BJ (cell line): ENCODE measurements around the gene VOPP1. TPM values are rescaled to one million over a fixed set of nuclear protein-coding genes. Genes with fewer than 3 reads are reported as not detected.

Source experiments
- CTCF ChIA-PET: fragments of 350-600 bp; formaldehyde crosslinking; extraction: SDS; loops from one replicate; lab custom pipeline; 2021; ENCODE audit warnings: antibody characterized with exemption, inconsistent platforms; lab: Yijun Ruan, JAX
- POLR2A ChIA-PET: fragments of 300-600 bp; sonication (Branson Sonifier 250); formaldehyde crosslinking; extraction: SDS; loops from one replicate; lab custom pipeline; 2021; ENCODE audit warnings: antibody characterized with exemption; lab: Charles Lee
- DNase-seq: peaks from one replicate; pipeline ENCODE4 v3.0.0-alpha.2; 2011; ENCODE audit warnings: low read depth
- H3K27me3 ChIP-seq: 2 replicates; pipeline ENCODE4 v1.6.0; 2011; ENCODE audit warnings: low read length; ENCODE audit not compliant: control insufficient read depth, insufficient read depth
- H3K36me3 ChIP-seq: 2 replicates; pipeline ENCODE4 v1.5.1; 2011; ENCODE audit warnings: low read length; ENCODE audit not compliant: control insufficient read depth, insufficient read depth
- H3K4me3 ChIP-seq: 2 replicates; pipeline ENCODE4 v1.5.1; 2011; ENCODE audit warnings: low read depth, mild to moderate bottlenecking, control low read depth, low read length
- polyA plus RNA-seq: library from polyadenylated mRNA; depleted of rRNA; stranded (reverse); fragments of >200 nt; gene quantifications from 2 replicates; pipeline ENCODE4 v1.2.3, GENCODE V29; 2011
- TF ChIP-seq, protein P1 (sequence below): IDR thresholded peaks from 2 replicates; pipeline ENCODE4 v1.5.1; 2011; ENCODE audit warnings: low read depth, mild to moderate bottlenecking, control low read depth, inconsistent platforms, low read length, moderate library complexity; ENCODE audit not compliant: insufficient read depth

Gene VOPP1
- polyA plus RNA-seq, 1 experiment = 83.7 TPM

DNA sequence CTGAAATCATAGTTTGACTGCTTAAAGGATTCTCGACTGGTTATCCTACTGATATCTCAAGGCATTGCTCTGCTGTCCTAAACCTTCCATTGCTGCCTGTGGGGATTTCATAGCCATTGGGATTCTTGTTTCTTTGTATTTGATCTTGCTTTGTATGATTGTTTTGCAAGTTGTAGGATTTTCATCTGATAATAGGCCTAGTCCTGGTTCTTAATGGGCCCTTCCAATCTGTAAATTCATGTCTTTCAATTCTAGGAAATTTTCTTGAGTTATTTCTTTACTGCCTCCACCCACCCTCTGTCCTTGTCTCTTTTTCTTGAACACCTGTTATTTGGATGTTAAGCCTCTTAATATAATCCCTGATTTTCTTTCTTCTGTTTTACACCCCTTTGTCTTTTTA, 134.9 kb downstream of the VOPP1 start:
- no peaks in the 10 kb centered on the region for H3K27me3 ChIP-seq
- no peak for DNase-seq
- TF ChIP-seq, protein P1, sequence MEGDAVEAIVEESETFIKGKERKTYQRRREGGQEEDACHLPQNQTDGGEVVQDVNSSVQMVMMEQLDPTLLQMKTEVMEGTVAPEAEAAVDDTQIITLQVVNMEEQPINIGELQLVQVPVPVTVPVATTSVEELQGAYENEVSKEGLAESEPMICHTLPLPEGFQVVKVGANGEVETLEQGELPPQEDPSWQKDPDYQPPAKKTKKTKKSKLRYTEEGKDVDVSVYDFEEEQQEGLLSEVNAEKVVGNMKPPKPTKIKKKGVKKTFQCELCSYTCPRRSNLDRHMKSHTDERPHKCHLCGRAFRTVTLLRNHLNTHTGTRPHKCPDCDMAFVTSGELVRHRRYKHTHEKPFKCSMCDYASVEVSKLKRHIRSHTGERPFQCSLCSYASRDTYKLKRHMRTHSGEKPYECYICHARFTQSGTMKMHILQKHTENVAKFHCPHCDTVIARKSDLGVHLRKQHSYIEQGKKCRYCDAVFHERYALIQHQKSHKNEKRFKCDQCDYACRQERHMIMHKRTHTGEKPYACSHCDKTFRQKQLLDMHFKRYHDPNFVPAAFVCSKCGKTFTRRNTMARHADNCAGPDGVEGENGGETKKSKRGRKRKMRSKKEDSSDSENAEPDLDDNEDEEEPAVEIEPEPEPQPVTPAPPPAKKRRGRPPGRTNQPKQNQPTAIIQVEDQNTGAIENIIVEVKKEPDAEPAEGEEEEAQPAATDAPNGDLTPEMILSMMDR = no peak
- CTCF ChIA-PET = no interaction called here
- POLR2A ChIA-PET = no interaction called here
- no peak overlapping the region for H3K4me3 ChIP-seq
- no peaks in the 10 kb centered on the region for H3K36me3 ChIP-seq

DNA sequence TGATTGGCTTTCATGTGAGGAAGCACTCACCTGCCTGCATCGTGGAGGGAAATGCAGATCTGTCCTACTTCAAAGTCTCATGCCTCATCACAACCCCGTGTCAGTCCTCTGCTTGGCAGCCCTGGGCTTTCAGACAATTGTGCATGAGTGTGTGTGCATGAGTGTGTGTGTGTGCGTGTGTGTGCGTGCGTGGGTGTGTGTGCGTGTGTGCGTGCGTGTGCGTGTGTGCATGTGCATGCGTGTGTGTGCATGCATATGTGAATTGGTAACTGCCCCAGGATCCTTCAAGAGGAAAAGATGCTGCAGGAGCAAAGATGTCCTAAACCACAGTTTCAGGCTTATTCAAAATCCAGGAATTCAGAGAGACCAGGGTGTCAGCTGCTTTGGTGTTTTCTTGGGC, 135.8 kb downstream of the VOPP1 start:
- CTCF ChIA-PET = interaction anchor here (0.5 kb wide), 1 partner anchor 612 kb away, joined by 3 read pairs; no protein-coding TSS in a partner anchor
- no peak for DNase-seq
- H3K27me3 ChIP-seq = no peaks in the 10 kb centered on the region
- POLR2A ChIA-PET = no interaction called here
- H3K36me3 ChIP-seq = no peaks in the 10 kb centered on the region; the same call in 1 of the 2 replicates
- TF ChIP-seq, protein P1 = no peak
- no peak overlapping the region for H3K4me3 ChIP-seq

DNA sequence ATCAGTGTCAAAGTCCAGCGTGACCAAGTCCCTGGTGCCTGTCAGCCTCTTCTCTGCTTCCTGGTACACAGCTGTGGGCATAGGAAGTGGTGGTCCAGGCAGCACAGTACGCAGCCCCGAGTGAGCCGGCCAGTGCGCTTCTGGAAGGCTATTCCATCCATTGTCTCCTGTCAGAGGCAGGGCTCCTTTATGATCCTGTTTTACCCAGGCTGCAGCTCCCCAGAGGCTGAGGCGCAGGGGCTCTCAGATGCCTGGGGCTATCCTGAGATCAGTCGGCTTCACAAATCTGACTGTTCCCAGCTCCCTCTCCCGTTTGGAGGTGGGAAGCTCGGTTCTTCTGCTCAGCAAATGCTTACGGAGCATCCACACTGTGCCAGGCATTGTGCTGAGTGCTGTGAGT, 136.8 kb downstream of the VOPP1 start:
- TF ChIP-seq, protein P1 = no peak

DNA sequence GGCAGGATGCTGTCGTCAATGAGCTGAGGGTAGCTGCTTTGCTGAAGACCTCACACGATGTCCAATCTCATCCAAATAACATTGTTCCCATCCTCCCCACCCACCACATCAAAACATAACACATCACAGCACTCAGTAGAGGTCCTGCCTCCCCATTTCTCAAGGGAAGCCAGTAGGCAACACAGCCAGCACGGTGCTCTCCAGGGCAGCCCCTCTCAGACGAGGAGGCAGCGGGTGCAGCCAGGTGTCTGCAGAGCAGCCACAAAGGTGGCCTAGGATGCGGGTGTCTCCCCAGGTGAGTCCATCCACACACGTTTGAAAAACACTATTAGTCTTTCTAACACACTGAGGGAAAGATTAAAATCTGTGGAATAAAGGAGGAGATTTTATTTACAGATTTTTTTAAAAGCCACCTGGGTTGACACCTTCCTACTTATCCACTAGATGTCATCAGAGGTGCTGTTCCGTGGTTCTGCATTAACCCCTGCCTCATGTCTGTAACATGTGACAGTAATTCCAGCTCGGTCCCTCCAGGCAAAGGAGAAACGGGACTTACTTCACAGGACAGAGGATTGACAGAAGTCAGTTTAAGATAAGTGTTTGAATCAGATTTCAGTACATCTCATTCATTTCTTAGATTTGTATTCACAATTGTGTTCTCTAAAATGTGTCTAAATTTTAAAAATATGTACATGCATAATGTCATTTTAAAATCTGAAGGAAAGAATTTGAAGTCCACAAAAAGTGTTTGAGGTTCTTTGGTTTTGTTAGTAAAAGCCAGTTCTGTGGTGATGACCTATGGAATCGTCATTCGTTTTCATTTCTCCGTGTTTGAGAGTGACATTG, 139.1 kb downstream of the VOPP1 start:
- Histone ChIP-seq H3K36me3 (no peaks in the 10 kb centered on the region; the same call in 1 of the 2 replicates), H3K4me3 (no peak overlapping the region), H3K27me3 (no peaks in the 10 kb centered on the region)
- ChIA-PET POLR2A (no interaction called here), CTCF (interaction anchor here (0.6 to 3.1 kb wide), 5 partner anchors 10 to 165 kb away, joined by 3 to 16 read pairs (median 4); no protein-coding TSS in a partner anchor)
- TF ChIP-seq, protein P1 = peak; percentile 58
- DNase-seq = no peak

More for the DNA sequence above, 136.8 kb downstream of the VOPP1 start:
- Histone ChIP-seq H3K27me3 (no peaks in the 10 kb centered on the region), H3K4me3 (no peak overlapping the region), H3K36me3 (no peaks in the 10 kb centered on the region; the same call in 1 of the 2 replicates)
- POLR2A ChIA-PET = no interaction called here
- no peak for DNase-seq
- CTCF ChIA-PET = interaction anchor here (1.1 kb wide), 1 partner anchor 666 kb away, joined by 3 read pairs; no protein-coding TSS in a partner anchor

DNA sequence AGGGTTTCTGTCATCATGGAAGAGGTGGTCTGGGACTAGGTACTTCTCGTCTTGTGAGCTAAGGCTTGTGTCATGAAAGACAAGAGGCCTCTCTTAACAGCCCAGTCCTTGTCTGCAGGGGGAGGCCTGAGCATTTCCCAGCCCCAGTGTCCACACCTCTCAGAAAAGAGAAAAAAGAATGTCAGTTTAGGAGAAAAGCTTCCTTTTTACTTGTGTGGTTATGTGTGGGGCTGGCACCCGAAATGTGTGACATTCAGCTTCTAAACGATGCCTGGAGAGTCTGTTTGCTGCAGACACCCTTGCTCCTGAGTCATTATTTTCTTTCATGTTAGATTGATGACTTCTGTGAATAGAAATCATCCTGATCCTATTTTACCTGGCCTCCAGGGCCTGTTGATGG, 139.8 kb downstream of the VOPP1 start:
- TF ChIP-seq, protein P1 = no peak
- Histone ChIP-seq H3K27me3 (no peaks in the 10 kb centered on the region), H3K4me3 (no peak overlapping the region), H3K36me3 (no peaks in the 10 kb centered on the region; the same call in 1 of the 2 replicates)
- CTCF ChIA-PET = interaction anchor here (0.8 to 3.1 kb wide), 4 partner anchors 10 to 166 kb away, joined by 3 to 16 read pairs (median 4); no protein-coding TSS in a partner anchor
- no peak for DNase-seq
- POLR2A ChIA-PET = no interaction called here
